GM12891 (cell line): Measurements from ENCODE around the gene SDR42E1.

ENCODE experiments used
- DNase-seq: peaks from one replicate; pipeline ENCODE4 v3.0.0; 2011; ENCODE audit warnings: low spot score; ENCODE audit not compliant: insufficient read length
- FAIRE-seq: peaks from 2 replicates; lab custom pipeline; 2011; peaks lifted over from hg19 to GRCh38; lab: Jason Lieb, UNC
- PAX5 ChIP-seq: IDR thresholded peaks from 2 replicates; pipeline ENCODE4 v1.6.1; 2011; ENCODE audit warnings: low read length, moderate library complexity, mild to moderate bottlenecking; ENCODE audit not compliant: insufficient read depth, severe bottlenecking
- POLR2A ChIP-seq: IDR thresholded peaks from 2 replicates; pipeline ENCODE4 v1.6.1; 2011; ENCODE audit warnings: low read depth, low read length, control low read depth
- POLR2AphosphoS5 ChIP-seq: IDR thresholded peaks from 2 replicates; pipeline ENCODE4 v1.6.1; 2011; ENCODE audit warnings: low read depth, low read length, control low read depth
- POU2F2 ChIP-seq: IDR thresholded peaks from 2 replicates; pipeline ENCODE4 v1.6.1; 2011; ENCODE audit warnings: low read depth, mild to moderate bottlenecking, control low read depth, low read length, moderate library complexity
- SPI1 ChIP-seq: IDR thresholded peaks from 2 replicates; pipeline ENCODE4 v1.6.1; 2011; ENCODE audit warnings: low read depth, low read length, control low read depth
- TAF1 ChIP-seq: IDR thresholded peaks from 2 replicates; pipeline ENCODE4 v1.6.1; 2011; ENCODE audit warnings: low read depth, low read length, control low read depth

SDR42E1 gene

GRCh38 chr16:82049484-82049883 is 38.2 kb upstream of the SDR42E1 start:
- no peak for DNase-seq
- TF ChIP-seq POLR2A (no peak), TAF1 (no peak), SPI1 (no peak), PAX5 (no peak), POLR2AphosphoS5 (no peak), POU2F2 (no peak)
- no peak for FAIRE-seq

GRCh38 chr16:82047787-82048186 is 36.5 kb upstream of the SDR42E1 start:
- FAIRE-seq (no peak), DNase-seq (no peak)
- TF ChIP-seq SPI1 (no peak), TAF1 (no peak), POU2F2 (no peak), PAX5 (no peak), POLR2AphosphoS5 (no peak), POLR2A (no peak)

- FAIRE-seq (no peak), DNase-seq (no peak)
- TF ChIP-seq TAF1 (no peak), POLR2AphosphoS5 (no peak), PAX5 (no peak), POLR2A (no peak)
Measured at GRCh38 chr16:82047374-82047773, 36.1 kb upstream of the SDR42E1 start.

GRCh38 chr16:82046941-82047340 is 35.7 kb upstream of the SDR42E1 start:
- TF ChIP-seq POU2F2 = no peak
- no peak for TF ChIP-seq PAX5
- no peak for TF ChIP-seq POLR2AphosphoS5
- TF ChIP-seq POLR2A = no peak
- no peak for TF ChIP-seq SPI1
- no peak for TF ChIP-seq TAF1
- no peak for FAIRE-seq
- no peak for DNase-seq

- no peak for TF ChIP-seq POLR2A
- TF ChIP-seq POU2F2 = no peak
- TF ChIP-seq SPI1 = no peak
- no peak for TF ChIP-seq PAX5
- no peak for TF ChIP-seq POLR2AphosphoS5
- TF ChIP-seq TAF1 = no peak
- DNase-seq = no peak
- no peak for FAIRE-seq
Measured at GRCh38 chr16:82046541-82046940, 35.3 kb upstream of the SDR42E1 start.

GRCh38 chr16:82045465-82045864 is 34.2 kb upstream of the SDR42E1 start:
- DNase-seq = no peak
- no peak for TF ChIP-seq TAF1
- TF ChIP-seq POU2F2 = no peak
- no peak for TF ChIP-seq SPI1
- TF ChIP-seq POLR2AphosphoS5 = no peak
- TF ChIP-seq PAX5 = no peak
- TF ChIP-seq POLR2A = no peak
- FAIRE-seq = no peak

- no peak for FAIRE-seq
- TF ChIP-seq POLR2A (no peak), PAX5 (no peak), POU2F2 (no peak), POLR2AphosphoS5 (no peak), TAF1 (no peak), SPI1 (no peak)
- no peak for DNase-seq
Measured at GRCh38 chr16:82044585-82044911, 33.3 kb upstream of the SDR42E1 start.

- DNase-seq (no peak), FAIRE-seq (no peak)
- no peak for TF ChIP-seq SPI1
Measured at GRCh38 chr16:82043680-82044584, 32.7 kb upstream of the SDR42E1 start.

GRCh38 chr16:82042846-82043245 is 31.6 kb upstream of the SDR42E1 start:
- FAIRE-seq = no peak
- no peak for TF ChIP-seq POU2F2
- TF ChIP-seq PAX5 = no peak
- DNase-seq = no peak

- DNase-seq (no peak), FAIRE-seq (no peak)
- TF ChIP-seq PAX5 (no peak), POU2F2 (no peak), POLR2A (no peak), POLR2AphosphoS5 (no peak)
Measured at GRCh38 chr16:82042144-82042543, 30.9 kb upstream of the SDR42E1 start.
